ENCODE results near the gene GARIN1A.
"Not testable (repeated sequence)": the region's sequence is repeated elsewhere in the genome, so short reads cannot be mapped to it uniquely, and the experiment has no call there.

GARIN1A gene

DNA sequence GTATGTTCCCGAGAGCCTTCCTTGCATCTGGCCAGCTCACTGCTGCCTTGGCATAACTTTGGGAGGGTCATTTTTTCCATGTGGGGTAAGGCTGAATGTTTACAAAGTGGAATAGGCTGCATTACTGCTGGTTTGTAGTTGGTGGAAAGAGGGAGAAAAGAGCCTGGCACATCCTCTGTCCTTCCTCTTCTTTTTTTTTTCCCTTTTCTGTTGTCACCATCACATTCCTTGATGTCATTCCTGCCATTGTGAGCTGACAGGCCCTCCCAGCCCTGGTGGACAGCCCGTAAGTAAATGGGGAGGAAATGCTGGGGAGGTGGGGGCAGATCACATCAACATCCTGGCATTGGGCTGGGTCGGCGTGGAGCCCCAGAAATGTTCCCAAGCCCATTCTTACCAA, at the start of gene GARIN1A:
TSS of gene GARIN1A (plus strand) at position 301 of the 400 bp plus-strand sequence. CDS start 106 bp downstream, outside the sequence.
- no peak for DNase-seq

DNA sequence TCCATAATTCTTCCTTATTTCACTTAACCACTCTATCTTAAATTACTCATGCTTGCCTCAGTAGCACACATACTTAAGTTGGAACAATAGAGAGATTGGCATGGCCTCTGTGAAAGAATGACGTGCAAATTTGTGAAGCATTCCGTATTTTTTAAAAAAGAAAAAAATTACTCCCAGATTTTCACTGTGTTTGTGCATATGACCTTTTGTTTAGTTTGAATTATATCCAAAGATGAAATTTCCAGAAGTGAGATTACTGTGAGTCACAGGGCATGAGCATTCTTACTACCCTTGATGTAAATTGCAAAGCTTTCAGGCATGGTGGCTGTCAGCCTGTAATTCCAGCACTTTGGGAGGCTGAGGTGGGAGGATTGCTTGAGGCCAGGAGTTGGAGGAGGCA, 45.0 kb upstream of the GARIN1A start:
- peak; percentile 21 for DNase-seq

DNA sequence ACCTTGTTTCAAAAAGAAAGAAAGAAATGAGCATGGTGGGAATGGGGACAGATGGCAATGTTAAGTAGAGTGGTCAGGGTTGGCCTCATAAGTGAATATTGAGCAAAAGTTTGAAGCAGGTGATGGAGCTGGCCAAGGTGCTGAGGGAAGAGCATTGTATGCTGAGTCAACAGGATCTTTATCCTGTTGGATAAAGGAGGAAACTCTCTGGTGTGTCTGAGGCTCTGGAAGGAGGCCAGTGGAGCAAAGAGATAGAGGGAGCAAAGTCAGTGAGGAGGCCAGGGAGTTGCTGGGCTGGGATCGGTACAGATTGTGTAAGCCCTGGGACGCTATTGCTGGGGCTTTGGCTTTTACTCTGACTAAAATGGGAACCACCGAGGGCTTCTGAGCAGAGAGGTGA, 38.2 kb upstream of the GARIN1A start:
- DNase-seq = not testable (repeated sequence)

DNA sequence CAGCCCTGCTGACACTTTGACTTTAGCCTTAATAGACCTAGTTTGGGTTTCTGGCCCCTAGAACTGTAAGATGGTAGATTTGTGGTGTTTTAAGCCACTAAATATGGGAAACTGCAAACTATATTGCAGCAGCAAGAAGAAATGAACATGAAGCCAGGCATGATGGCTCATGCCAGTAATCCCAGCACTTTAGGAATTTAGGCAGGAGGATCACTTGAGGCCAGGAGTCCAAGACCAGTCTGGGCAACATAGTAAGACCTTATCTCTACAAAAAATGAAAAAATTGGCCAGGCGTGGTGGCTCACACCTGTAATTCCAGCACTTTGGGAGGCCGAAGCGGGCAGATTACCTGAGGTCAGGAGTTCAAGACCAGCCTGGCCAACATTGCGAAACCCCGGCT, 26.9 kb upstream of the GARIN1A start:
- not testable (repeated sequence) for DNase-seq

DNA sequence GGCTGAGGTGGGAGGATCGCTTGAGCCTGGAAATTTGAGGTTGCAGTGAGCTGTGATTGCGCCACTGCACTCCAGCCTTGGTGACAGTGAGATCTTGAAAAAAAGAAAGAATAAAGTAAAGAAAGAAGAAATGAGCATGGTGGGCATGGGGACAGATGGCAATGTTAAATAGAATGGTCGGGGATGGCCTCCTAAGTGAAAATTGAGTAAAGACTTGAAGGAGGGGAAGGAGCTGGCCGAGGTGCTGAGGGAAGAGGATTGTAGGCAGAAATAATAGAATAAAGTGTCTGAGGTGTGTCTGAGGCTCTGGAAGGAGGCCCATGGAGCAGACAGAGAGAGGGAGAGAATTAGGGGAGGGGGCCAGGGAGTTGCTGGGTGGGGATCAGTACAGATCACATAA, 26.2 kb upstream of the GARIN1A start:
- not testable (repeated sequence) for DNase-seq

DNA sequence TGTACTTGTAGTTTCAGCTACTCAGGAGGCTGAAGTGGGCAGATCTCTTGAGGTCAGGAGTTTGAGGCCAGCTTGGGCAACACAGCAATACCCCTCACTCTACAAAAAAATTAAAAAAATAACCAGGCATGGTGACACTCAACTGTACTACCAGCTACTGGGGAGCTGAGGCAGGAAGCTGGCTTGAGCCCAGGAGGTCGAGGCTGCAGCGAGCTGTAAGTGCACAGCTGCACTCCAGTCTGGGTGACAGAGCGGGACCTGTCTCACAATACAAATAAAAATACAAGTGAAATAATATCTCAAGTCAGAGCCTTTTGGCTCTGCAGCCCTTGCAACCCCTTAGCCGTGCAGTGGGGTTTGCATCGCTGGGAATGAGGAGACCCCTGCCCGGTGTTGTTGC, 25.2 kb upstream of the GARIN1A start:
- not testable (repeated sequence) for DNase-seq

DNA sequence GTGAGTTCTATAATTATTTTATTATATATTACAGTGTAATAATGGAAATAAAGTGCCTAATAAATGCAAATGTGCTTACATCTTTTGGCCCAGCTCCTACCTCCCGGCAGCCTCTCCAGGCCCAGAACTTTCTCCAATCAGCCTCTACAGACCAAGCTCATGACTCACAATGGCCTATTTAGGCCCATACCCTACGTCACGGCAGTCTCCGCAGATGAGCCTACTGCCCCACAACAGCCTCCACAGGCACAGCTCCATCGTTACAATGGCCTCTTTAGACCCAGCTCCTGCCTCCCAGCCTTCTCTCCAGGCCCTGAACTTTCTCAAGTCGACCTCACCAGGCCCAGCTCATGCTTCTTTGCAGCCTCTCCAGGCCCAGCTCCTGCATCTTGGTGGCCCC, 21.0 kb upstream of the GARIN1A start:
- DNase-seq = not testable (repeated sequence)

DNA sequence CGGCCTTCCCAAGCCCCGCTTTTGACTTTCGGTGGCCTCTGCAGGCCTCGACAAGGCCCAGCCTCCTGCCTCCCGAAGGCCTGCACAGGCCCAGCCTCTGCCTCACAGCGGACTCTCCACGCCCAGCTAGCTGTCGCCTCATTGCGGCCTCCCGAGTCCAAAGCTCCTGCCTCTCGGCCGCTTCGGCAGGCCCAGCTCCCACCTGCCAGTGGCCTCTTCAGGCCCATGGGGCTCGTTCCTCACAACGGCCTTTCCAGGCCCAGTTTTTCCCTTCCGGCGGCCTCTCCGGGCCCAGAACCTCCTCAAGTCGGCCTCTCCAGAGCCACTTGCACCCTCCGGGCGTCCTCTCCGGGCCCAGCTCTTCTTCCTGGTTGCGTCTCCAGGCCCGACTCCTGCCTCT, 19.5 kb upstream of the GARIN1A start:
- not testable (repeated sequence) for DNase-seq

DNA sequence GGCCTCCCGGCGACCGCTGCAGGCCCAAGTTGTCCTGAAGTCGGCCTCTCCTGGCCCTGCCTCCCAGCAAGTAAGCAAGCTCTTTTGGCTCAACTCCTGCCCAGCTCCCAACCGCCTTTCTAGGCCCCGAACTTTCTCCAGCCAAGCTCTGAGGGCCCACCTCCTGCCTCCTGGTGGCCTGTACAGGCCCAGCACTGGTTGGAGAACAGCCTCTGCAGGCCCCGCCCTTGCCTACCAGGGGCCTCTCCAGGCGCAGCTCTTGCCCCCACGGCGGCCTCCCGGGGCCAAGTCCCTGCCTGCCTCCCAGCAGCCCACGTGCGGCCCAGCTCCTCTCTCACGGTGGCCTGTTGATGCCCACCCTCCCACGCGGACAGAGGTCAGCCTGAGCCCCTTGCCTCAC, 18.9 kb upstream of the GARIN1A start:
- DNase-seq = not testable (repeated sequence)

DNA sequence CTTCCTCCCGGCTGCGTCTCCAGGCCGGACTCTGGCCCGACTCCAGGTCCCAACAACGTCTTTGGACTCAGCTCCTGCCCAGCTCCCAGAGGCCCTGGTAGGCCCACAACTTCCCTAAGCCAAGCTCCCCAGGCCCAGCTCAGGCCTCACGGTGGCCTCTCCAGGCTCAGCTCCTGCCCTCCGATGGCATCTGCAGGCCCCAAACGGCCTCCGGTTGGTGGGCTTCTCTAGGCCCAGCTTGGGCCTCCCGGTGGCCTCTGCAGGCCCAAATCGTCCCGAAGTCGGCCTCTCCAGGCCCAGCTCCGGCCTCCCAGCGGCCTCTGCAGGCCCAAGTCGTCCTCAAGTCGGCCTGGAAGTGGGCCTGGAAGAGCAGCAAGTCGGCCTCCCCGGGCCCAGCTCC, 18.0 kb upstream of the GARIN1A start:
- DNase-seq = not testable (repeated sequence)

DNA sequence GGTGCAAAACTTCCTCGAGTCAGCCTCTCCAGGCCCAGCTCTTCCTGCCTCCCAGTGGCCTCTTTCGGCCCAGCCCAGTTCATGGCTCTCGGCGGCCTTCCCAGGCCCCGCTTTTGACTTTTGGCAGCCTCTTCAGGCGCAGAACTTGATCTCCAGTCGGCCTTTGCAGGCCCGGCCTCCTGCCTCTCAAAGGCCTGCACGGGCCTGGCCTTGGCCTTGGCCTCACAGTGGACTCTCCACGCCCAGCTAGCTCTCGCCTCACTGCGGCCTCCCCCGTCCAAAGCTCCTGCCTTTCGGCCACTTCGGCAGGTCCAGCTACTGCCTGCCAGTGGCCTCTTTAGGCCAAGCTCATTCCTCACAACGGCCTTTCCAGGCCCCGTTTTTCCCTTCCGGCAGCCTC, 17.6 kb upstream of the GARIN1A start:
- not testable (repeated sequence) for DNase-seq

DNA sequence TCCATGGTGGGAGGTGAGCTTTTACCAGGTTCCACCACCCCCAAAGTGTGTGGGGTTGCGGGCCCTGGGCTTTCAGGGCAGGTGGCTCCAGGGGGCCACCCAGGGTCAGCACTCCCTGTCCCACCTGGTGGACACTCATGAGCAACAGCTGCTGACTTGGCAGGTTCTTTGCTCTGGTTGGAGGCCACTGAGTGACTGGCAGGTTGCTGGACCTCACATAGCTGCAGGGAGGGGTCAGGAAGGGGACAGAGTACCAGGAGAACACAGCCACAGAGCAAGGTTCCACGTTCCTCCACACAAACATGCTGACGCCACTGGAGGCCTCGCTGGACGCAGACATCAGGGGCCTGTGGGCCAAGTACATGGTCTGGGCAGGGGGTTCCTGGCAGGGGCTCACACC, 13.7 kb upstream of the GARIN1A start:
- not testable (repeated sequence) for DNase-seq

DNA sequence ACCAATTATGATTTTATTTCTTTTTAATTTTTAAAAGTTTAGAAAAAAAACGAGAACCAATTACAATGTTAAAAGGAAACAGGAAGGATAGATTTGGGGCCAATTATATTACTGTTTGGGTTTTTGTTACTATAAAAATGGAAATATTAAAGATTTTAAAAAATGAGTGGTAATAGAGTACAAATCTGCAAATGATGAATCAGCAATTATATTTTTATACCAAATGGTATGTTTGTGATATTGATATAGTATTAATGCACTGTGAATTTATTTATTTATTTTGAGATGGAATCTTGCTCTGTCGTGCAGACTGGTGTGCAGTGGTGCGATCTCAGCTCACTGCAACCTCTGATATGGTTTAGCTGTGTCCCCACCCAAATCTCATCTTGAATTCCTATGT, 11.5 kb upstream of the GARIN1A start:
- no peak for DNase-seq

DNA sequence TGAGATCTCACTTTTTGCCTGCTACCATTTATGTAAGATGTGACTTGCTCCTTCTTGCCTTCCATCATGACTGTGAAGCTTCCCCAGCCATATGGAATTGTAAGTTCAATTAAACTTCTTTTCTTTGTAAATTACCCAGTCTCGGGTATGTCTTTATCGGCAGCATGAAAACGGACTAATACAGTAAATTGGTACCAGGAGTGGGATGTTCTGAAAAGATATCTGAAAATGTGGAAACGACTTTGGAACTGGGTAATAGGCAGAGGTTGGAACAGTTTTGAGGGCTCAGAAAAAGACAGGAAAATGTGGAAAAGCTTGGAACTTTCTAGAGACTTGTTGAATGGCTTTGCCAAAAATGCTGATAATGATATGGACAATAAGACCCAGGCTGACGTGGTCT, 10.6 kb upstream of the GARIN1A start:
- no peak for DNase-seq

DNA sequence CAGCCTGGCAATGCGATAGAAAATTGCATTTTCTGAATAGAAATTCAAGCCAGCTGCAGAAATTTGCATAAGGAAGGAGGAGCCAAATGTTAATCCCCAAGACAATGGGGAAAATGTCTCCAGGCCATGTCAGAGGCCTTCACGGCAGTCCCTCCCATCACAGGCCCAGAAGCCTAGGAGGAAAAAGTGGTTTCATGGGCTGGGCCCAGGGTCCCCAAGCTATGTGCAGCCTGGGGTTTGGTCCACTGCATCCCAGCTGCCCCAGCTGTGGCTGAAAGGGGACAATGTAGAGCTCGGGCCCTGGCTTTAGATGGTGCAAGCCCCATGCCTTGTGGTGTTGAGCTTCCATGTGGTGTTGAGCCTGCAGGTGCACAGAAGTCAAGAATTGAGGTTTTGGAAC, 10.0 kb upstream of the GARIN1A start:
- DNase-seq = no peak

DNA sequence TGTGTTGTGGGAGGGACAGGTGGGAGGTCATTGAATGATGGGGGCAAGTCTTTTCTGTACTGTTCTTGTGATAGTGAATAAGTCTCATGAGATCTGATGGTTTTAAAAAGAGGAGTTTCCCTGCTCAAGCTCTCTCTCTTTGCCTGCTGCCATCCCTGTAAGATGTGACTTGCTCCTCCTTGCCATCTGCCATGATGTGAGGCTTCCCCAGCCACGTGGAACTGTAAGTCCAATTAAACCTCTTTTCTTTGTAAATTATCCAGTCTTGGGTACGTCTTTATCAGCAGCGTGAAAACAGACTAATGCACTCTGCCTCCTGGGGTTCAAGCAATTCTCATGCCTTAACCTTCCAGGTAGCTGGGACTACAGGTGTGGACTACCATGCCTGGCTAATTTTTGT, 8.9 kb upstream of the GARIN1A start:
- DNase-seq = not testable (repeated sequence)

DNA sequence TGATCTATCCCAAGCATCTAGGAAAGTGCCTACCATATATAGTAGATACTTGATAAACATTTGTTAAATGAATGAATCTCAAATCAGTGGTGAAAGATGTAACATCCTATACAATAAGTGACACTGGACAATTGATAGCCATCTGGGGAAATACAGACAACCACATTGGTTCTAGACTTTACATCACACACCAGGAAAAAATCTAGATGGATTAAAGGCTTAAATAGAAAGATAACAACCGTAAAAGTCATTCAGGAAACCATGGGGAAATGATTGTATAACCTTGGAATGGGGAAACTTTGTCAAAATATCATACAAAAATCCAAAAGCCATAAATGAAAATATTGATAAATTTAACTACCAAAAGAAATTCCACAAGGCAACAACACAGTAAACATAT, 7.0 kb upstream of the GARIN1A start:
- DNase-seq = no peak

DNA sequence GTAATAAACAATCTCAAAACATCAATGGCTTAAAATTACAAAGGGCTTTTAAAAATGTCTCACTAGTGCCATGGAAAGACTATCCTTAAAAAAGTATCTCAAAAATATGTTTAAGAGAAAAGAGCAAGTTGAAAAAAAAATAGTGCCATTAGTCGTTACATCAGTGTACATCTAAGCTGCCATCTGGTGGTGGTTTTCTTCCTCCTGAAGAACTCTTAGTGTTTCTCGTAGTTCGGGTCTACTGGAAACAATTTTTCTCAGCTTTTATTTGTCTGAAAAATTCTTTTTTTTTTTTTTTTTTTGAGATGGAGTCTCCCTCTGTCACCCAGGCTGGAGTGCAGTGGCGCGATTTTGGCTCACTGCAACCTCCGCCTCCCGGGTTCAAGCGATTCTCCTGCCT, 5.9 kb upstream of the GARIN1A start:
- no peak for DNase-seq

DNA sequence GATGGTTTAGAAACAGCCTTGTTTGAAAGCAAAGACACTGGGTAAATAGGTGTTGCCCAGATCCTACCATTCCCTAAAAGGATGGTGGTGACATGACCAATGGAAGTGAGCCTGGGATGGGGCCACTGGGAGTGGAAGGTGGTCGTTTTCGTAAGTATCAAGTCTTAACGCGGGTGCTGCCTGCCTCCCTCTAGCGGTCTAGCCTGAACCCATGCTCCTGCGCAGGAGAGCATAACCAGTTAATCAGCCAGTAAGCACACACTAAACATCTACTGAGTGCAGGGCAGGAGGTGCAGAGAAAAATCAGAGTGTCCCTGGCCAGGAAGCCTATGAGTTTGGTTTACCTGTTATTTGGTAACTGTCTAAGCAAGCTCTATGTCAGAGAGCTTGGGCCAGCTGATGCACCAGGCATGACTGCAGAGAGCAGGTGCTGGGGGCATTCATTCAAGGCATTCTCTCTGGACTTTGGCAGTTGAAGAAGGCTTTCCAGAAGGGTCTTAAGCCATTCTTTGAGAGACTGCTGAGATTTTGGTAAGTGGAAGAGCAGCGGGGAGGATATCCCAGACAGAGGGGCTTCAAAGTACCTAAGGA, 930 bp downstream of the GARIN1A start:
- no peak for DNase-seq

DNA sequence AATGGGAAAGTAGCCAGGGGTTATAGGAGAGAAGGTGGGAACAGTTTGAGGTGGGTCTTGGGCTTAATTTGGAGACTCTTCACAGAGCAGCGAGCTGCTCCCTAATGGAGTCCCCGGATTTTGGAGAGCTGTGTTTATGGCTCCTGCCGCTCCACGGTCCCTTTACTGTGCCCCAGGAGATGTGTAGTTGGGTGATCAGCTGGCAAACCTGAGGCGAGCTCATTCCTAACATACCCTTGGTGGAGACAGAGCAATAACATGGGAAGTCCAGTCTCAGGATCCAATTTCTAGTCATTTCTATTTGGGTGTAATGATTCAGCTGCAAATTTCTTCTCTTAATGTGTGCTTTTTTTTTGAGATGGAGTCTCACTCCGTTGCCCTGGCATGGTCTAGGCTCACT, 1.5 kb downstream of the GARIN1A start:
- DNase-seq = no peak

DNA sequence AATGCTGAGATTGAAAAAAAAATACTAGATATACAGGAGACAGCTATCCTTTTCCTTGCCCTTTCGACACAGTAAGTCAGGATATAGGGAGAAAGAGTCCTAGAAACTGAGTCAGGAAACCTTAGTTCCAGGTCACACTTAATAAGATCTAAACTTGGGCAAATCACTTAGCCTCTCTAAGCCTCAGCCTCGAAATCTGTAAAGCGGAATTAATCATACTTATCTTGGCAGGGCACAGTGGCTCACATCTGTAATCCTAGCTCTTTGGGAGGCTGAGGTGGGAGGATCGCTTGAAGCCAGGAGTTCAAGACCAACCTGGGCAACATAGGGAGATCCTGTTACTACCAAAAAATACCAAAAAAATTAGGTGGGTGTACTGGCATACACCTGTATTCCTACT, 4.6 kb downstream of the GARIN1A start:
- DNase-seq = no peak

DNA sequence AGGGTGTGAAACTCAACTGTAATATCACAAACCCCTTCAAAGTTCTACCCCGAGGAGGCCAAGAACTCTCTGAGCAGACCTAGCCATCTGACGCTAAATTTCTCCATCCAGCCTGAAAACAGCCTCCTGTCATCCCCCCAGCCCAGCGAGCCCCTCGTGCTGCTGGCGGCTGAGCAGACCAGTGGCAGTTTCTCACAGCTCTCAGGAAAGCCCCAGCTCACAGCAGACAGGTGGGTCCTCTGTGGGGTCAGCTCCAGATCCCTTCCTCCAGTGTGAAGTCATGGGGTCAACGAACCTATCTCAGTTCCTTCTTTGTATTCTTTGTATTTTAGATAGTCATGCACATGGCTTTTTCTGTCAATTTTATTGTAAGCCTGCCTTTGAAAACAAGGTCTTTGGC, 7.8 kb downstream of the GARIN1A start:
- DNase-seq = no peak

DNA sequence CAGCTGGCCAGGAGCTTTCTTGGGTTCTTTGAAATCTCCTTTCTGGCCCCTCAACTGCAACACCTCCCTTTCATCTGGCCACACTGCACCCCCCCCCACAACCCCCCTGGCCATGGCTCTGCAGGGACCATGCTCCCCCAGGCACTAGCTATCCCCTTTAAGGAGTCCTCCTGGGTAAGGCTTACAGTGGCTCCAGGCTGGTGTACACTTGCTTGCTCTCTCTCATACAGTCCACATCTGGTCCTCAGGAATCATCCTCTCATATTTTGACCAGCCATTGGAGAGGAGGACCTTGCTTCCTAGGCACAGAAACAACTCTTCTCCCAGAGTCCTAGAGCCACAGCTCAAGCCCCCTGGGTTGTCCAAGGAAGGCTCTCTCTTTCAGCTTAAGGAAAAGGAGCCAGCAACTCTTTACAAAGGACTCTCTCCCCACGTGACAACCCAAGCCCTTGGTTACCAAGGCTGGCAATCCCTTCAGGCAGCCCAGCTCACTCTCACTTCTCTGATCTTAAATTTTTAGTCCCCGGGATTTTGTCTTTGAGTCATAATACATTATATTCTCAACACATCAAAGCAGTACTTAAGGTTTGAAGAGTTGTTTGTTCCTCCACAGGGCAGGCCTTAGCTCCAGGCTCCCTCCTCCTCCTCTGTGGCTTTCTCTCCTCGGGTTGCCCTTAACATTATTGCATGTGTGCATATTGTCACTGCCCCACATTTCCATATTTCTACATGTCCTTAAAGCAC, 9.9 kb downstream of the GARIN1A start:
- no peak for DNase-seq

DNA sequence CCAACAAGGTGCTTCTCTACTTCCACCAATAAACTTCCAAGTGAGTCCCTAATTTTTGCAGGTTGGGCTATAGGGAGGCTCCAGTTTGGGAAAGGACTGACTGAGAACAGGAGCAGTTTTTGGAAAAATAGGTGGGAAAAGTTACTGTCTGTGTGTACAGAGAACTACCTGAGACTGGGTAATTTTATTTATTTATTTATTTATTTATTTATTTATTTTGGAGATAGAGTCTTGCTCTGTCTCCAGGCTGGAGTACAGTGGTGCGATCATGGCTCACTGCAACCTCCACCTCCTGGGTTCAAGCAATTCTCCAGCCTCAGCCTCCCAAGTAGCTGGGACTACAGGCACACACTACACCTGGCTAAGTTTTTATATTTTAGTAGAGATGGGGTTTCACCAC, 11.2 kb downstream of the GARIN1A start:
- DNase-seq = not testable (repeated sequence)

DNA sequence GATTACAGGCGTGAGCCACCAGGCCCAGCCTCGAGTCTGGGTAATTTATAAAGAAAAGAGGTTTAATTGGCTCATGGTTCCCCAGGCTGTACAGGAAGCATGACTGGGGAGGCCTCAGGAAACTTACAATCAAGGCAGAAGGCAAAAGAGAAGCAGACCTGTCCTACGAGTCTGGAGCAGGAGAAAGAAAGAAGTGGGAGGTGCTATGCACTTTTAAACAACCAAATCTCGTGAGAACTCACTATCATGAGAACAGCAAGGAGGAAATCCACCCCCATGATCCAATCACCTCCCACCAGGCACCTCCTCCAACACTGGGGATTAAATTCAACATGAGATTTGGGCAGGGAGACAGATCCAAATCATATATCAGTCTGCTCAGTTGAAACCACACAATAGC, 11.6 kb downstream of the GARIN1A start:
- DNase-seq = not testable (repeated sequence)
